ENCODE data around the gene C3.

Gene C3

GRCh38 chr19:6744381-6745301 is 24.2 kb upstream of the C3 start:
- no peak for DNase-seq

- DNase-seq: no peak
Observed at GRCh38 chr19:6743714-6744380, 23.4 kb upstream of the C3 start.

DNA sequence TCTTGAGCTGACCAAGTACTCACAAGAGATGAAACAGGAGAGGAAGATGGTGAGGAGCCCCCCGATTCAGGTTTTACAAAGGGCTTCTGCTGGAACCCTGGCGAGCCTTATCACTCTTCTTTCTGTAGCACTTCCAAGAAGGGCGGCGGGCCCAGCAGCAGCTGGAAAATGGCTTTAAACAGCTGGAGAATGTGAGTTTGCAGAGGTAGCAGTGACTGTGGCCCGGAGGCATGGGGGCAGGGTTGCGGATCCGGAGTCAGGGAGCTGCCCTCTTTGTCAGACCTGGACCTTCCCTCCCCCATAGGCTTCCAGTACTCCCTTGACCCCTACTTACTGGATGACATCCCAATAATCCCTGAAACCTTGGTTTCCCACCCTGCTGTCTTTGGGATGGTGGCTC is 22.6 kb upstream of the C3 start:
- DNase-seq: no peak

GRCh38 chr19:6740589-6741343 is 20.3 kb upstream of the C3 start:
- no peak for DNase-seq

DNA sequence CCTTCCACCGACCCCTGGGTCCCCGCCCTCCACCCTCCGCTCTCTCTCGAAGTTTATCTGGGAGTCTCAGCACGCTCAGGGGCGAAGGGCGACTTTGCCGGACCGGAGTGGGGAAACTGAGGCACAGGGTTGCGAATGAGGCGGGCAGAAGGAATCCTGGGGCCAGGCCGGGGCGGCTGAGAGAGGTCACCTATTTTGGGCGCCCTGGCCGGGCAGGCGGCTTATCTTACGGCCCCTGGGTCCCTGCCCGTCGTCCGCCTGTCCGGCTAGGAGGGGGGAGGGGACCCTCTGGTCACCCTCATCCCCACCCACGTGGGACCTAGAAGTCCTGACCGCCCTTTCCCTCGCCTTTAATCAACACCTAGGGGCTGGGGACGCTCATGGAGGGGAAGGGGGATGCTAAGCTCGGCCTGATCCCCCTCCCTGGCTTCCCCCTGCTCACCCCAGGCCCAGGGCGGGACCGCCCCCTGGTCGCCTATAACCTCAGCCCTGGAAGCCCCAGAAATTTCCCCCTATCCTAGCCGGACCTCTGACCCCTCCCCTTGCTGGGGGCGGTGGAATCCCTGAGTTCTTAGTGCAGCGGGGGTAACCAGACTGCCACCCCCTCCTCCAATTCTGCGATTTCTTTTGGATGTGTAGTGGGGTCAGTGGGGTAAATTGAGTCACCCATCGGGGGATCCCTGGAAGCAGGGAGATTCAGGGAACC is 19.6 kb upstream of the C3 start:
- no peak for DNase-seq

GRCh38 chr19:6739390-6739882 is 19.0 kb upstream of the C3 start, which contains the start of gene TRIP10:
TRIP10 (plus strand) TSS chr19:6739680; CDS start chr19:6739762, 82 bp downstream.
- DNase-seq: peak; percentile 90

DNA sequence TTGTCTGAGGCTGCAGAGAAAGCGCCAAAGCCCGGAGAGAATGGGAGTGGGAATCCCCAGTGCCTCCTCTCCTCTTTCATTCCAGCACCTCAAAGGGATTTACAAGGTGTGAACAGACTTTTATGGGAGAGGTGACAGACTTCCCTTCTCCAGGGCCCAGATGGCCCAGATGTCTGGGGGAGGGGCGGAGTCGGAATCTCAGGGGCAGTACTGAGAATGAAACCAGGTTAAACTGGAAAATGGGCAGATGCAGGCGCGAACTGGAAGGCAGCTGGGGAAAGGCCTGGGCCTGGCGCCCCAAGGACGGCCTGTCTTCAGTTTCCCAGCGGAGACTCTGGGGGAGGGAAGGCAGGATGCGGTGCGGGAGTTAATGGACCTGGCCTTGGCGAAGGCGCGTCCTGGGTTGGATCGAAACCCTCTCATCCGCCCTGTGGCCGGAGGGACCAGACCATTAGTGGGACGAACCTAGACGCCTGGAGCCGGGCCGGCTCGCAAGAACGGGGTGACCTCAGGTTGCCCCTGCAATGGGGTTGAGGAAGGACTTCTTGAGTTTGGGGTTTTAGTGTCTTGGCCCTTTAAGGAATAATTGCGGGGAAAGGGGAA is 18.4 kb upstream of the C3 start:
- DNase-seq: peak; percentile 37

- peak; percentile 90 for DNase-seq
Observed at GRCh38 chr19:6737873-6738786, 17.7 kb upstream of the C3 start.

- peak; percentile 100 for DNase-seq
Observed at GRCh38 chr19:6737284-6737872, 16.9 kb upstream of the C3 start, which contains the start of gene GPR108. GPR108 (minus strand) TSS chr19:6737580; CDS start chr19:6737576, 4 bp downstream.

GRCh38 chr19:6736917-6737283 is 16.4 kb upstream of the C3 start:
- no peak for DNase-seq

DNA sequence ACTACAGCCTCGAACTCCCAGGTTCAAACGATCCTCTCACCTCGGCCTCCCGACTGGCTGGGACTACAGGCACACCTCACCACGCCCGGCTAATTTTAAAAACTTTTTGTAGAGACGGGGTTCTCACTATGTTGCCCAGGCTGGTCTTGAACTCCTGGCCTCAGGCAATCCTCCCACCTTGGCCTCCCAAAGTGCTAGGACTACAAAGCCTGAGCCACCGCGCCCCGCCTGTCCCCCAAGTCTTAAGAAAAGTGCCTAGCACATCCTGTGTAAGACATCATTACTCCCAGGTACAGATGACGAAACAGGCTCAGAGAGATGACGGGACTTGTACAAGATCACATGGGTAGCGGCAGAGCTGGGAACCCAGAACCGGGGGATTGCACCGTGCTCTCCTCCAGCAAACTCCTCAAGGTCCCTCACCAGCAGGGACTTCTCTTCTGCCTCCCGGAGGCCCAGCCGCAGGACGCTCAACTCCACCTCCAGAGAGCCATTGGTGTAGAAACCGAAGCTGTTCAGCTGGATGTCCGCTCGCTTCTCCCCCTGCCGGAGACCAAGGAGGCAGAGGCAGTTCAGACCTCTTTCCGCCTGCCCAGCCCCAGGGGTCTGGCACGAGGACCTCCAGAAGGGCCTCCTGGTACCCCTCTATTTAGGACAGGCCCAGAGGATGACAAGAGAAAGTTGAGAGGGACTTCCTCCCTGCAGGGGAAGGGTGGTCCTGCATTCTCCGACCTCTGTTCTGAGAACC is 15.9 kb upstream of the C3 start:
- peak; percentile 83 for DNase-seq

GRCh38 chr19:6735181-6735911 is 14.9 kb upstream of the C3 start:
- DNase-seq: no peak

- DNase-seq: no peak
Observed at GRCh38 chr19:6734096-6734696, 13.7 kb upstream of the C3 start.

DNA sequence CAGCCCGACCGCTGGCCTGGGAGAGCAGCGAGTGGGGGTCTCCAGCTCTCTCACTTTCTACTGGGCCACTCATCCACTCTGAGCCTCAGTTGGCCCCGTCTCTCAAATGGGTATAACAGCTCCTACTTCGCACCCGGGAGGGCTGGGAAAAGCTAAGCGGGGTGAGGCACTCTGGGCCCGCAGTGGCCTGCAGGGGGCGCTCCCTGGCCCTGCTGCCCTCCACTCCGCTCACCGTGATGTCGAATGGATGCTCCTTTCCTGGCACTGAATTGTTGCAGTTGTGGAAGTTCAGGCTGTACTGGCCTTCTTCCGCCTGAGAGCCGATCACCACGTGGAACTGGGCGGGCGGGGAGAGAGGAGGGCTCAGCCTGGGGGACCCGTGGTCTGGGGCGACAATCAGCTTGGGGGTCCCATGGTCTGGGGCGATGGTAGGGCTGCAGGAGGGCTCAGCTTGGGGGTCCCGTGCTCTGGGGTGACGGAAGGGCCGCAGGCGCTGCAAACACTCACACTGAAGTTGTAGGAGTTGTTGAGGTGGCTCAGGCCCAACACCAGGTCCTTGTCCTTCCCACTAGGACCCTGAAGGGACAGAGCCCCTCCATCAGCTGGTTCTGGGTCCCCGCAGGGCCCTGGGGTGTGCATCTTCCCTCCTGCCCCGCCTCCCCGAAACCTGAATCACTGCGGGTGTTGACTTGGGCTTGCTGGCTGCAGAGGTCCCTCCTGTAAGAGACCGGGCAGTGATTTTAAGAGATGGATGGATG is 13.1 kb upstream of the C3 start:
- DNase-seq: no peak

GRCh38 chr19:6732803-6733337 is 12.4 kb upstream of the C3 start:
- no peak for DNase-seq

DNA sequence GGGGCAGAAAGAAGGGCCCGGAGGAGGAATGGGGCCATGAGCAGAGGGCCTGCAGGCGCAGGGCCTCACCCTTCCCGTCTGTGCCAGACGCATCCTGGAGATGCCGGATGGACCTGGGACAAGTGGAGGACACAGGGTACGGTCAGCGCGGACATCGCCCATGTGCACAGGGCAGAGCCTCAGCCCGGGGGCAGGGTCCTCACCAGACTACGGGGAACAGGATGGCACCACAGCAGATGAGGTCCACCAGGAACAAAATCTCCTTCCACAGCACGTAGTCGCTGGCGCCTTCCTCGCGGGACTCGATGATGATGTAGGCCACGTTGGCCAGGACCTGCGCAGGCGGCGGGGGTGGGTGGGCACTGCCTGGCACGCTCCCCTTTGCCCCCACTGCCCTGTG is 11.4 kb upstream of the C3 start:
- no peak for DNase-seq

GRCh38 chr19:6730941-6731670 is 10.7 kb upstream of the C3 start:
- DNase-seq: no peak
